ENCODE measurements around the gene CYGB.
A peak's percentile ranks its signal among the peaks of the same experiment; 100 is the strongest.

The CYGB gene

DNA sequence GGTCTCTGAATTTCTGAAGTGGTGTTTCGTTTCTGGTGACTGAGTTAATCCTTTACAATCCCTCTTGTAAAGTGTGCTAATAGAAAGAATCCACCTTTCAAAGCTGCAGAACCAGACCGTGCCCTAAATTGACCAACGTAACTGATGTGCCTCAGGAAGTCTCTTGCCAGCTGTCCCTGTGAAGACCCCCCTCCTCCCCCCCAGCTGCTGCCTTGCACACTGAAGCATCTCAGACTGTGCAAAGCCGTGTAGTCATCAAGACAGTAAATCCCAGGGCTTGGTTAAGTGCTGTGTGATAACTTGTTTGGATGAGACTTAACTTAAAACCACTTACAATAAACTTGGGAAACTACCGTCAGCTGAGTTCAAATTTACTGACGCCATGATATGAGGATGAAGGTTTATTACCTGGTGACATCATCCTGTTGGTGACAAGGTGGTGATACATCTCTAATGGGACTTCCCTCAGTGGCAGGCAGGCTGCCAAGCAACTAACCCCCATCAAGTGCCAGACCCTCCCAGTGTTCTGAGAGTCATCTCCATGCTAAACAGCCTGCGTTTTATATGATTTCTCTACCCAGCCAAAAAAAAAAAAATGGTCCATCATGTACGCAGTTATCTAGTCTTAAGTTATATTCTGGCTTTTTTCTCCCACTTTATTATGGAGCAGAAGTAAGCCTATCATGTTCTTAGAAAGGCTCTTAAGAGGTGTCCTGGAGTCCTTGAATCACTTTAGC, 27.6 kb upstream of the CYGB start (continued):
- peak; percentile 99 for TF ChIP-seq ZNF629 (tag by site-specific recombination; IDR thresholded peaks at IDR 0.05)
- peak; percentile 48; the same call in 1 of the 2 replicates for TF ChIP-seq ZFP69B (tag by site-specific recombination; IDR thresholded peaks at IDR 0.05)
- TF ChIP-seq OSR2 (tag by site-specific recombination; IDR thresholded peaks at IDR 0.05) = peak; percentile 91
- TF ChIP-seq, protein P1, sequence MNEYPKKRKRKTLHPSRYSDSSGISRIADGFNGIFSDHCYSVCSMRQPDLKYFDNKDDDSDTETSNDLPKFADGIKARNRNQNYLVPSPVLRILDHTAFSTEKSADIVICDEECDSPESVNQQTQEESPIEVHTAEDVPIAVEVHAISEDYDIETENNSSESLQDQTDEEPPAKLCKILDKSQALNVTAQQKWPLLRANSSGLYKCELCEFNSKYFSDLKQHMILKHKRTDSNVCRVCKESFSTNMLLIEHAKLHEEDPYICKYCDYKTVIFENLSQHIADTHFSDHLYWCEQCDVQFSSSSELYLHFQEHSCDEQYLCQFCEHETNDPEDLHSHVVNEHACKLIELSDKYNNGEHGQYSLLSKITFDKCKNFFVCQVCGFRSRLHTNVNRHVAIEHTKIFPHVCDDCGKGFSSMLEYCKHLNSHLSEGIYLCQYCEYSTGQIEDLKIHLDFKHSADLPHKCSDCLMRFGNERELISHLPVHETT (tag by site-specific recombination; IDR thresholded peaks at IDR 0.05) = peak; percentile 90
- TF ChIP-seq, protein P2, sequence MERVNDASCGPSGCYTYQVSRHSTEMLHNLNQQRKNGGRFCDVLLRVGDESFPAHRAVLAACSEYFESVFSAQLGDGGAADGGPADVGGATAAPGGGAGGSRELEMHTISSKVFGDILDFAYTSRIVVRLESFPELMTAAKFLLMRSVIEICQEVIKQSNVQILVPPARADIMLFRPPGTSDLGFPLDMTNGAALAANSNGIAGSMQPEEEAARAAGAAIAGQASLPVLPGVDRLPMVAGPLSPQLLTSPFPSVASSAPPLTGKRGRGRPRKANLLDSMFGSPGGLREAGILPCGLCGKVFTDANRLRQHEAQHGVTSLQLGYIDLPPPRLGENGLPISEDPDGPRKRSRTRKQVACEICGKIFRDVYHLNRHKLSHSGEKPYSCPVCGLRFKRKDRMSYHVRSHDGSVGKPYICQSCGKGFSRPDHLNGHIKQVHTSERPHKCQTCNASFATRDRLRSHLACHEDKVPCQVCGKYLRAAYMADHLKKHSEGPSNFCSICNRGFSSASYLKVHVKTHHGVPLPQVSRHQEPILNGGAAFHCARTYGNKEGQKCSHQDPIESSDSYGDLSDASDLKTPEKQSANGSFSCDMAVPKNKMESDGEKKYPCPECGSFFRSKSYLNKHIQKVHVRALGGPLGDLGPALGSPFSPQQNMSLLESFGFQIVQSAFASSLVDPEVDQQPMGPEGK (tag by site-specific recombination; IDR thresholded peaks at IDR 0.05) = peak; percentile 65
- TF ChIP-seq, protein P3, sequence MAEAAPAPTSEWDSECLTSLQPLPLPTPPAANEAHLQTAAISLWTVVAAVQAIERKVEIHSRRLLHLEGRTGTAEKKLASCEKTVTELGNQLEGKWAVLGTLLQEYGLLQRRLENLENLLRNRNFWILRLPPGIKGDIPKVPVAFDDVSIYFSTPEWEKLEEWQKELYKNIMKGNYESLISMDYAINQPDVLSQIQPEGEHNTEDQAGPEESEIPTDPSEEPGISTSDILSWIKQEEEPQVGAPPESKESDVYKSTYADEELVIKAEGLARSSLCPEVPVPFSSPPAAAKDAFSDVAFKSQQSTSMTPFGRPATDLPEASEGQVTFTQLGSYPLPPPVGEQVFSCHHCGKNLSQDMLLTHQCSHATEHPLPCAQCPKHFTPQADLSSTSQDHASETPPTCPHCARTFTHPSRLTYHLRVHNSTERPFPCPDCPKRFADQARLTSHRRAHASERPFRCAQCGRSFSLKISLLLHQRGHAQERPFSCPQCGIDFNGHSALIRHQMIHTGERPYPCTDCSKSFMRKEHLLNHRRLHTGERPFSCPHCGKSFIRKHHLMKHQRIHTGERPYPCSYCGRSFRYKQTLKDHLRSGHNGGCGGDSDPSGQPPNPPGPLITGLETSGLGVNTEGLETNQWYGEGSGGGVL (tag by site-specific recombination; IDR thresholded peaks at IDR 0.05) = peak; percentile 74
- TF ChIP-seq ZNF76 (tag by site-specific recombination; IDR thresholded peaks at IDR 0.05; ENCODE audit: borderline replicate concordance, low read depth) = peak; percentile 55; the same call in 1 of the 2 replicates
- peak; percentile 85 for TF ChIP-seq ZNF324 (tag by site-specific recombination; IDR thresholded peaks at IDR 0.05)
- TF ChIP-seq, protein P4, sequence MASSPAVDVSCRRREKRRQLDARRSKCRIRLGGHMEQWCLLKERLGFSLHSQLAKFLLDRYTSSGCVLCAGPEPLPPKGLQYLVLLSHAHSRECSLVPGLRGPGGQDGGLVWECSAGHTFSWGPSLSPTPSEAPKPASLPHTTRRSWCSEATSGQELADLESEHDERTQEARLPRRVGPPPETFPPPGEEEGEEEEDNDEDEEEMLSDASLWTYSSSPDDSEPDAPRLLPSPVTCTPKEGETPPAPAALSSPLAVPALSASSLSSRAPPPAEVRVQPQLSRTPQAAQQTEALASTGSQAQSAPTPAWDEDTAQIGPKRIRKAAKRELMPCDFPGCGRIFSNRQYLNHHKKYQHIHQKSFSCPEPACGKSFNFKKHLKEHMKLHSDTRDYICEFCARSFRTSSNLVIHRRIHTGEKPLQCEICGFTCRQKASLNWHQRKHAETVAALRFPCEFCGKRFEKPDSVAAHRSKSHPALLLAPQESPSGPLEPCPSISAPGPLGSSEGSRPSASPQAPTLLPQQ (tag by site-specific recombination; IDR thresholded peaks at IDR 0.05) = 0 out of 2 replicates have a peak, but pooled peaks have one; percentile 25
- 0 out of 2 replicates have a peak, but pooled peaks have one; percentile 51 for TF ChIP-seq ZFP37 (tag by site-specific recombination; IDR thresholded peaks at IDR 0.05)
- TF ChIP-seq, protein P5, sequence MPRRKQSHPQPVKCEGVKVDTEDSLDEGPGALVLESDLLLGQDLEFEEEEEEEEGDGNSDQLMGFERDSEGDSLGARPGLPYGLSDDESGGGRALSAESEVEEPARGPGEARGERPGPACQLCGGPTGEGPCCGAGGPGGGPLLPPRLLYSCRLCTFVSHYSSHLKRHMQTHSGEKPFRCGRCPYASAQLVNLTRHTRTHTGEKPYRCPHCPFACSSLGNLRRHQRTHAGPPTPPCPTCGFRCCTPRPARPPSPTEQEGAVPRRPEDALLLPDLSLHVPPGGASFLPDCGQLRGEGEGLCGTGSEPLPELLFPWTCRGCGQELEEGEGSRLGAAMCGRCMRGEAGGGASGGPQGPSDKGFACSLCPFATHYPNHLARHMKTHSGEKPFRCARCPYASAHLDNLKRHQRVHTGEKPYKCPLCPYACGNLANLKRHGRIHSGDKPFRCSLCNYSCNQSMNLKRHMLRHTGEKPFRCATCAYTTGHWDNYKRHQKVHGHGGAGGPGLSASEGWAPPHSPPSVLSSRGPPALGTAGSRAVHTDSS (tag by site-specific recombination; IDR thresholded peaks at IDR 0.05) = peak; percentile 78
- peak; percentile 59 for TF ChIP-seq ZBTB17 (tag by site-specific recombination; IDR thresholded peaks at IDR 0.05)
- peak; percentile 58 for TF ChIP-seq WT1 (tag by site-specific recombination; IDR thresholded peaks at IDR 0.05)
- peak; percentile 91 for TF ChIP-seq SP7 (tag by site-specific recombination; IDR thresholded peaks at IDR 0.05)
- peak; percentile 63; the same call in 1 of the 2 replicates for TF ChIP-seq KLF16 (tag by site-specific recombination; IDR thresholded peaks at IDR 0.05)
- peak; percentile 95 for TF ChIP-seq ZNF366 (tag by site-specific recombination; conservative IDR thresholded peaks at IDR 0.05)
- peak; percentile 60 for TF ChIP-seq BCL11B (tag by site-specific recombination; IDR thresholded peaks at IDR 0.05; ENCODE audit: low read depth)
- peak; percentile 58; the same call in 1 of the 2 replicates for TF ChIP-seq IKZF3 (tag by site-specific recombination; IDR thresholded peaks at IDR 0.05)
- TF ChIP-seq, protein P6, sequence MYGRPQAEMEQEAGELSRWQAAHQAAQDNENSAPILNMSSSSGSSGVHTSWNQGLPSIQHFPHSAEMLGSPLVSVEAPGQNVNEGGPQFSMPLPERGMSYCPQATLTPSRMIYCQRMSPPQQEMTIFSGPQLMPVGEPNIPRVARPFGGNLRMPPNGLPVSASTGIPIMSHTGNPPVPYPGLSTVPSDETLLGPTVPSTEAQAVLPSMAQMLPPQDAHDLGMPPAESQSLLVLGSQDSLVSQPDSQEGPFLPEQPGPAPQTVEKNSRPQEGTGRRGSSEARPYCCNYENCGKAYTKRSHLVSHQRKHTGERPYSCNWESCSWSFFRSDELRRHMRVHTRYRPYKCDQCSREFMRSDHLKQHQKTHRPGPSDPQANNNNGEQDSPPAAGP (tag by site-specific recombination; IDR thresholded peaks at IDR 0.05) = peak; percentile 97
- TF ChIP-seq ZNF2 (tag by site-specific recombination; IDR thresholded peaks at IDR 0.05) = peak; percentile 65; the same call in 1 of the 2 replicates
- TF ChIP-seq ZNF561 (tag by site-specific recombination; IDR thresholded peaks at IDR 0.05; ENCODE audit: borderline replicate concordance) = 0 out of 2 replicates have a peak, but pooled peaks have one; percentile 25
- TF ChIP-seq KLF10 (tag by site-specific recombination; IDR thresholded peaks at IDR 0.05) = peak; percentile 80
- peak; percentile 65; the same call in 1 of the 2 replicates for TF ChIP-seq ZNF558 (tag by site-specific recombination; IDR thresholded peaks at IDR 0.05)
- TF ChIP-seq, protein P7, sequence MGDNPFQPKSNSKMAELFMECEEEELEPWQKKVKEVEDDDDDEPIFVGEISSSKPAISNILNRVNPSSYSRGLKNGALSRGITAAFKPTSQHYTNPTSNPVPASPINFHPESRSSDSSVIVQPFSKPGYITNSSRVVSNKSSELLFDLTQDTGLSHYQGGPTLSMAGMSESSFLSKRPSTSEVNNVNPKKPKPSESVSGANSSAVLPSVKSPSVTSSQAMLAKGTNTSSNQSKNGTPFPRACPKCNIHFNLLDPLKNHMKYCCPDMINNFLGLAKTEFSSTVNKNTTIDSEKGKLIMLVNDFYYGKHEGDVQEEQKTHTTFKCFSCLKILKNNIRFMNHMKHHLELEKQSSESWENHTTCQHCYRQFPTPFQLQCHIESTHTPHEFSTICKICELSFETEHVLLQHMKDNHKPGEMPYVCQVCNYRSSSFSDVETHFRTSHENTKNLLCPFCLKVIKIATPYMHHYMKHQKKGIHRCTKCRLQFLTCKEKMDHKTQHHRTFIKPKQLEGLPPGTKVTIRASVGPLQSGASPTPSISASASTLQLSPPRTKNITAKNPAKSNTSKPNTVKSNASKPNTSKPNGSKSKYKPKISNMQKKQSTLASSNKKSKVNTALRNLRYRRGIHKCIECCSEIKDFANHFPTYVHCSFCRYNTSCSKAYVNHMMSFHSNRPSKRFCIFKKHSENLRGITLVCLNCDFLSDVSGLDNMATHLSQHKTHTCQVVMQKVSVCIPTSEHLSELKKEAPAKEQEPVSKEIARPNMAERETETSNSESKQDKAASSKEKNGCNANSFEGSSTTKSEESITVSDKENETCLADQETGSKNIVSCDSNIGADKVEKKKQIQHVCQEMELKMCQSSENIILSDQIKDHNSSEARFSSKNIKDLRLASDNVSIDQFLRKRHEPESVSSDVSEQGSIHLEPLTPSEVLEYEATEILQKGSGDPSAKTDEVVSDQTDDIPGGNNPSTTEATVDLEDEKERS (tag by site-specific recombination; IDR thresholded peaks at IDR 0.05) = 0 out of 2 replicates have a peak, but pooled peaks have one; percentile 19
- TF ChIP-seq KLF8 (tag by site-specific recombination; IDR thresholded peaks at IDR 0.05) = peak; percentile 69
